IMR-90 (cell line): Measurements from ENCODE around the gene RBMS3. TPM values are rescaled to one million over a fixed set of nuclear protein-coding genes. Genes with fewer than 3 reads are reported as not detected.

Experiments used
- ATAC-seq: fragments of 200-7000 bp; cut with Tn5 transposase; 2 replicates; pipeline ENCODE4 v1.9.1; 2020; ENCODE audit warnings: low read depth, mild to moderate bottlenecking, moderate library complexity
- BruUV-seq: library from RNA; stranded (reverse); fragments of 400-500 nt; replicated peaks from 2 replicates; lab custom pipeline; 2021; lab: Mats Ljungman, UMichigan
- CTCF ChIA-PET: fragments of 300-600 bp; formaldehyde crosslinking; extraction: SDS; loops from one replicate; lab custom pipeline; 2021; ENCODE audit warnings: antibody characterized with exemption; lab: Yijun Ruan, JAX
- POLR2A ChIA-PET: fragments of 300-600 bp; sonication (Branson Sonifier 250); formaldehyde crosslinking; loops from one replicate; lab custom pipeline; 2022; ENCODE audit warnings: antibody characterized with exemption; ENCODE audit not compliant: unreplicated experiment; lab: Charles Lee
- DNase-seq: peaks from one replicate; pipeline ENCODE4 v3.0.0; 2013
- H2AFZ ChIP-seq: replicated peaks from 2 replicates; pipeline ENCODE3; 2013; ENCODE audit warnings: low read length, mild to moderate bottlenecking; ENCODE audit not compliant: poor library complexity
- H2AK5ac ChIP-seq: 2 replicates; pipeline ENCODE4 v1.6.1; 2013; ENCODE audit warnings: low read depth, low read length, inconsistent platforms
- H2AK9ac ChIP-seq: replicated peaks from 2 replicates; pipeline ENCODE3; 2013; ENCODE audit warnings: mild to moderate bottlenecking, low read depth, low read length, moderate library complexity; ENCODE audit not compliant: poor library complexity
- H2BK120ac ChIP-seq: 2 replicates; pipeline ENCODE4 v1.6.1; 2013; ENCODE audit warnings: low read depth, low read length, inconsistent platforms
- H2BK15ac ChIP-seq: 3 replicates; pipeline ENCODE4 v1.6.1; 2013; ENCODE audit warnings: low read depth, low read length, inconsistent platforms
- H2BK20ac ChIP-seq: 2 replicates; pipeline ENCODE4 v1.6.1; 2013; ENCODE audit warnings: low read depth, mild to moderate bottlenecking, inconsistent platforms, low read length, moderate library complexity
- H2BK5ac ChIP-seq: 2 replicates; pipeline ENCODE4 v1.6.1; 2013; ENCODE audit warnings: mild to moderate bottlenecking, low read depth, low read length, inconsistent platforms; ENCODE audit not compliant: poor library complexity, severe bottlenecking
- H3K14ac ChIP-seq: replicated peaks from 2 replicates; pipeline ENCODE4 v1.6.1; 2013; ENCODE audit warnings: low read depth, low read length, inconsistent platforms
- H3K18ac ChIP-seq: 2 replicates; pipeline ENCODE4 v1.6.1; 2013; ENCODE audit warnings: low read depth, low read length, control low read depth
- H3K23ac ChIP-seq: 2 replicates; pipeline ENCODE4 v1.6.1; 2013; ENCODE audit warnings: low read depth, low read length, inconsistent platforms
- H3K27ac ChIP-seq: 2 replicates; pipeline ENCODE4 v1.5.1; 2013; ENCODE audit warnings: mild to moderate bottlenecking, control low read depth, low read length; ENCODE audit not compliant: insufficient read depth
- H3K27me3 ChIP-seq: 2 replicates; pipeline ENCODE4 v1.6.1; 2013; ENCODE audit warnings: low read length; ENCODE audit not compliant: control insufficient read depth, insufficient read depth
- H3K36me3 ChIP-seq: 2 replicates; pipeline ENCODE4 v1.6.1; 2013; ENCODE audit warnings: low read length, mixed read lengths; ENCODE audit not compliant: control insufficient read depth, insufficient read depth
- H3K4ac ChIP-seq: 2 replicates; pipeline ENCODE4 v1.6.1; 2013; ENCODE audit warnings: low read depth, low read length, inconsistent platforms
- H3K4me1 ChIP-seq: 2 replicates; pipeline ENCODE4 v1.6.1; 2013; ENCODE audit warnings: low read length, mixed read lengths; ENCODE audit not compliant: control insufficient read depth, insufficient read depth
- H3K4me2 ChIP-seq: 2 replicates; pipeline ENCODE4 v1.6.1; 2013; ENCODE audit warnings: low read depth, mild to moderate bottlenecking, control low read depth, low read length, moderate library complexity
- H3K4me3 ChIP-seq: 2 replicates; pipeline ENCODE4 v1.5.1; 2013; ENCODE audit warnings: low read depth, mild to moderate bottlenecking, control low read depth, low read length, moderate library complexity; ENCODE audit not compliant: insufficient read depth
- H3K56ac ChIP-seq: 2 replicates; pipeline ENCODE4 v1.6.1; 2013; ENCODE audit warnings: low read length, inconsistent platforms; ENCODE audit not compliant: insufficient read depth; ENCODE audit errors: extremely low read depth
- H3K79me1 ChIP-seq, 2 experiments: 2 replicates each; pipeline ENCODE4 v1.6.1; 2013; ENCODE audit warnings: low read length in 2 of 2, inconsistent platforms in 1 of 2, low read depth in 1 of 2
- H3K9ac ChIP-seq: 2 replicates; pipeline ENCODE4 v1.6.1; 2013; ENCODE audit warnings: low read depth, low read length, control low read depth
- H3K9me1 ChIP-seq: 2 replicates; pipeline ENCODE4 v1.6.1; 2013; ENCODE audit warnings: low read length, inconsistent platforms; ENCODE audit not compliant: insufficient read depth
- H3K9me3 ChIP-seq: 2 replicates; pipeline ENCODE4 v1.6.1; 2013; ENCODE audit warnings: low read length; ENCODE audit not compliant: control insufficient read depth, insufficient read depth
- H4K20me1 ChIP-seq: 2 replicates; pipeline ENCODE4 v1.6.1; 2013; ENCODE audit warnings: low read length, inconsistent platforms; ENCODE audit not compliant: insufficient read depth
- H4K5ac ChIP-seq: 2 replicates; pipeline ENCODE4 v1.6.1; 2013; ENCODE audit warnings: mild to moderate bottlenecking, low read depth, low read length, control low read depth
- H4K8ac ChIP-seq, 2 experiments: 2 replicates each; pipeline ENCODE4 v1.6.1; 2013; ENCODE audit warnings: low read depth in 2 of 2, low read length in 2 of 2, control low read depth in 1 of 2, inconsistent platforms in 1 of 2
- H4K91ac ChIP-seq: 2 replicates; pipeline ENCODE4 v1.6.1; 2013; ENCODE audit warnings: low read depth, low read length, inconsistent platforms; ENCODE audit not compliant: insufficient read depth
- CHD1 ChIP-seq: IDR thresholded peaks from 2 replicates; pipeline ENCODE4 v1.6.1; 2012; ENCODE audit warnings: low read depth, low read length, improper control_type of control experiment
- MAFK ChIP-seq: IDR thresholded peaks from 2 replicates; pipeline ENCODE4 v1.6.1; 2012; ENCODE audit warnings: low read depth, low read length, improper control_type of control experiment
- MAZ ChIP-seq: IDR thresholded peaks from 2 replicates; pipeline ENCODE4 v1.6.1; 2012; ENCODE audit warnings: low read depth, mild to moderate bottlenecking, low read length, improper control_type of control experiment, moderate library complexity, borderline replicate concordance
- MXI1 ChIP-seq: IDR thresholded peaks from 2 replicates; pipeline ENCODE4 v1.6.1; 2012; ENCODE audit warnings: low read depth, mild to moderate bottlenecking, low read length, moderate library complexity, borderline replicate concordance
- NFE2L2 ChIP-seq: fragments of 150-350 bp; IDR thresholded peaks from 2 replicates; pipeline ENCODE4 v1.6.1; 2016; ENCODE audit warnings: low read depth, mild to moderate bottlenecking, low read length
- RAD21 ChIP-seq: IDR thresholded peaks from 2 replicates; pipeline ENCODE4 v1.6.1; 2012; ENCODE audit warnings: low read length, improper control_type of control experiment
- RCOR1 ChIP-seq: IDR thresholded peaks from 2 replicates; pipeline ENCODE4 v1.6.1; 2012; ENCODE audit warnings: mild to moderate bottlenecking, low read length, improper control_type of control experiment; ENCODE audit not compliant: insufficient replicate concordance
- RFX5 ChIP-seq: IDR thresholded peaks from 2 replicates; pipeline ENCODE4 v1.8.0; 2012; ENCODE audit warnings: low read depth, mild to moderate bottlenecking, low read length, moderate library complexity
- USF2 ChIP-seq: fragments of 150-350 bp; IDR thresholded peaks from 2 replicates; pipeline ENCODE4 v1.6.1; 2017; ENCODE audit warnings: mild to moderate bottlenecking, antibody characterized with exemption, low read length, low read depth
- WGBS, 2 experiments: methylation state at CpG; one replicate each; pipeline versions ENCODE4 v1.1.5 to v1.1.7; 2013; ENCODE audit warnings: missing lambda C conversion rate in 2 of 2; ENCODE audit not compliant: insufficient read length in 1 of 2; ENCODE audit errors: extremely low coverage in 2 of 2; 5-methylcytosine and 5-hydroxymethylcytosine counted together
- dilution Hi-C: fragments of 300-500 bp; cut with HindIII; formaldehyde crosslinking; loops from one replicate; pipeline ENCODE4 v1.14.3; 2018; ENCODE audit warnings: low sequenced_read_pairs; ENCODE audit not compliant: unreplicated experiment
- in situ Hi-C: fragments of 300-500 bp; cut with MboI; formaldehyde crosslinking; loops from 3 replicates; pipeline ENCODE4 v1.14.3; 2019; ENCODE audit warnings: low sequenced_read_pairs, inconsistent platforms, mixed read lengths
- intact Hi-C: fragments of 100-400 bp; cut with micrococcal nuclease; formaldehyde crosslinking; loops from 2 replicates; pipeline ENCODE4 v1.10.0; 2022
- polyA plus RNA-seq, 3 experiments: library from polyadenylated mRNA; depleted of rRNA; stranded (reverse); fragments of >200 nt; gene quantifications; 2 replicates each; pipeline ENCODE4 v1.2.3, GENCODE V29; 2012; ENCODE audit warnings: low replicate concordance in 1 of 3
- total RNA-seq: library from RNA; depleted of rRNA; stranded (reverse); fragments of >200 nt; gene quantifications from 2 replicates; pipeline ENCODE4 v1.2.3, GENCODE V29; 2012
- TF ChIP-seq, protein P1 (sequence below): fragments of 150-350 bp; IDR thresholded peaks from 2 replicates; pipeline ENCODE4 v1.6.1; 2016; ENCODE audit warnings: low read depth, mild to moderate bottlenecking, low read length, moderate library complexity, borderline replicate concordance

RBMS3 gene
- total and polyA plus RNA-seq, 2 of the 4 experiments (the other 2 are of a cell fraction), result 15.2 to 127 TPM

DNA sequence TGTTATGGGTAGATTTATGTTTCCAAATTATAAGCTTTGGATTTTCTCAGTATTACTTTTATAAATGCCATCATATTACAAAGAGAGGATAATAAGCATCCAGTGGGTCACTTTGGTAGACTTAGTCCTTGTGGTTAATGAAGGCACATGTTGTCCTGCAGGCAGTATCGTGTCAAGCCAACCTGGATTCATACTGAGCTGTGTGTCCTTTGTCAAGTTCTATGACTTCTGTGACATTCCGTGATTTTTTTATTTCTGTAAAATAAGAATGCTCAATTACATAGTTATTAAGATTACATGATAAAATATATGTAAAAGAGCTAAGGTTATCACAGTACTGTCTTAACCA lies 257.7 kb downstream of the RBMS3 start:
- Histone ChIP-seq H2AK5ac (no peak overlapping the region; the same call in 1 of the 2 replicates), H4K5ac (no peak overlapping the region), H2BK120ac (no peak overlapping the region), H2AFZ (no peak overlapping the region), H4K8ac (no peak overlapping the region), H2AK9ac (no peak overlapping the region), H3K4me1 (no peaks in the 10 kb centered on the region), H3K9me3 (no peaks in the 10 kb centered on the region), H3K4me3 (no peak overlapping the region), H3K23ac (no peak overlapping the region), H3K36me3 (no peaks in the 10 kb centered on the region; the same call in 1 of the 2 replicates), H4K20me1 (peaks cover 4% of the 10 kb centered on the region; the same call in 1 of the 2 replicates), H3K18ac (peak overlapping the region; percentile 78; the same call in 1 of the 2 replicates), H4K91ac (no peak overlapping the region), H3K9me1 (peaks cover 3% of the 10 kb centered on the region; the same call in 1 of the 2 replicates), H2BK20ac (no peak overlapping the region), H3K56ac (no peak overlapping the region), H3K27ac (no peak overlapping the region), H2BK5ac (no peak overlapping the region), H3K27me3 (no peaks in the 10 kb centered on the region), H3K4ac (no peak overlapping the region), H3K9ac (no peak overlapping the region), H3K79me1 (peaks cover 23 to 25% of the 10 kb centered on the region in 2 experiments; a peak in 2 of 4 replicates), H3K4me2 (no peak overlapping the region), H3K14ac (0 out of 2 replicates have a peak overlapping the region, but pooled peaks have one; percentile 32), H2BK15ac (no peak overlapping the region)
- ATAC-seq (no peak), DNase-seq (no peak)
- intact Hi-C loops, result no loop called here
- ChIA-PET CTCF (no interaction called here), POLR2A (no interaction called here)
- dilution Hi-C loops, result no loop called here
- WGBS, 2 experiments, result no CpG with 5 or more reads among the region's 2 CpGs
- in situ Hi-C loops, result no loop called here
- TF ChIP-seq, protein P1, sequence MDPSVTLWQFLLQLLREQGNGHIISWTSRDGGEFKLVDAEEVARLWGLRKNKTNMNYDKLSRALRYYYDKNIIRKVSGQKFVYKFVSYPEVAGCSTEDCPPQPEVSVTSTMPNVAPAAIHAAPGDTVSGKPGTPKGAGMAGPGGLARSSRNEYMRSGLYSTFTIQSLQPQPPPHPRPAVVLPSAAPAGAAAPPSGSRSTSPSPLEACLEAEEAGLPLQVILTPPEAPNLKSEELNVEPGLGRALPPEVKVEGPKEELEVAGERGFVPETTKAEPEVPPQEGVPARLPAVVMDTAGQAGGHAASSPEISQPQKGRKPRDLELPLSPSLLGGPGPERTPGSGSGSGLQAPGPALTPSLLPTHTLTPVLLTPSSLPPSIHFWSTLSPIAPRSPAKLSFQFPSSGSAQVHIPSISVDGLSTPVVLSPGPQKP, result no peak
- TF ChIP-seq NFE2L2 (no peak), RFX5 (no peak), CHD1 (no peak), MAFK (no peak), MAZ (no peak), RCOR1 (no peak), RAD21 (no peak), MXI1 (no peak), USF2 (no peak)
- BruUV-seq, result no TSS peak
